Activated CD4-positive, alpha-beta T cell treated with anti-CD3 and anti-CD28 coated beads for 36 hours (primary cell): ENCODE data around the gene FAM20C. TPM values are rescaled to one million over a fixed set of nuclear protein-coding genes. Genes with fewer than 3 reads are reported as not detected.
A peak's percentile ranks its signal among the peaks of the same experiment; 100 is the strongest.
"Not testable (repeated sequence)": the region's sequence is repeated elsewhere in the genome, so short reads cannot be mapped to it uniquely, and the experiment has no call there.

ENCODE experiments used
- ATAC-seq: fragments of 200-7000 bp; cut with Tn5 transposase; one replicate; pipeline ENCODE4 v1.10.0; 2021; ENCODE audit warnings: mild to moderate bottlenecking, moderate library complexity
- CTCF ChIA-PET: fragments of 350-600 bp; sonication (Branson Sonifier 250); formaldehyde crosslinking; loops from one replicate; lab custom pipeline; 2021; ENCODE audit warnings: antibody characterized with exemption; lab: Charles Lee
- POLR2A ChIA-PET: fragments of 350-600 bp; sonication (Branson Sonifier 250); formaldehyde crosslinking; loops from one replicate; lab custom pipeline; 2021; ENCODE audit warnings: antibody characterized with exemption, inconsistent platforms; lab: Charles Lee
- DNase-seq: peaks from one replicate; pipeline ENCODE4 v3.0.0-alpha.2; 2020
- H3K27ac Mint-ChIP-seq: one replicate; pipeline ENCODE4 v1.8.0; 2021; ENCODE audit warnings: mixed read lengths
- H3K27me3 Mint-ChIP-seq: one replicate; pipeline ENCODE4 v1.8.0; 2021; ENCODE audit warnings: mixed read lengths
- H3K36me3 Mint-ChIP-seq: one replicate; pipeline ENCODE4 v1.8.0; 2021; ENCODE audit warnings: low read depth, mixed read lengths
- H3K4me1 Mint-ChIP-seq: one replicate; pipeline ENCODE4 v1.8.0; 2021; ENCODE audit warnings: mixed read lengths
- H3K4me3 Mint-ChIP-seq: one replicate; pipeline ENCODE4 v1.8.0; 2021; ENCODE audit warnings: mild to moderate bottlenecking, moderate library complexity, mixed read lengths
- H3K9me3 Mint-ChIP-seq: one replicate; pipeline ENCODE4 v1.8.0; 2021; ENCODE audit warnings: low read depth, mixed read lengths
- intact Hi-C, 2 experiments: fragments of 100-400 bp; cut with DNase I in 1 of 2; cut with micrococcal nuclease in 1 of 2; formaldehyde crosslinking; loops; one replicate each; pipeline versions ENCODE4 v1.14.2 to v1.15.1; 2022 to 2024; cut with DNase I, micrococcal nuclease
- total RNA-seq, 2 experiments: library from RNA; stranded (reverse); gene quantifications; one replicate each; pipeline ENCODE4 v1.2.3, GENCODE V29; 2021

The FAM20C gene
- total RNA-seq, 2 experiments from 2014 or later, result 0.21 to 0.59 TPM

- DNase-seq, result peak; percentile 65
- Mint-ChIP-seq H3K4me3 (no peak overlapping the region), H3K4me1 (no peaks in the 10 kb centered on the region), H3K27ac (no peak overlapping the region), H3K27me3 (no peaks in the 10 kb centered on the region), H3K9me3 (no peaks in the 10 kb centered on the region), H3K36me3 (no peaks in the 10 kb centered on the region)
- peak; percentile 94 for ATAC-seq
- intact Hi-C loops, result no loop called here
- POLR2A ChIA-PET, result interaction anchor here (0.6 kb wide), 1 partner anchor 194 kb away, joined by 4 read pairs; no protein-coding TSS in a partner anchor
- CTCF ChIA-PET, result no interaction called here
Observed at GRCh38 chr7:240887-241421, 48.6 kb downstream of the FAM20C start.

- ChIA-PET POLR2A (no interaction called here), CTCF (no interaction called here)
- H3K9me3 Mint-ChIP-seq, result no peaks in the 10 kb centered on the region
- intact Hi-C loops, result no loop called here
- H3K36me3 Mint-ChIP-seq, result no peaks in the 10 kb centered on the region
- DNase-seq (no peak), ATAC-seq (no peak)
- H3K27ac Mint-ChIP-seq, result no peak overlapping the region
- H3K4me3 Mint-ChIP-seq, result no peak overlapping the region
- no peaks in the 10 kb centered on the region for H3K27me3 Mint-ChIP-seq
- no peaks in the 10 kb centered on the region for H3K4me1 Mint-ChIP-seq
Observed at GRCh38 chr7:241513-241912, 49.1 kb downstream of the FAM20C start.

GRCh38 chr7:242826-243579, 50.6 kb downstream of the FAM20C start:
- H3K27me3 Mint-ChIP-seq, H3K27ac Mint-ChIP-seq, DNase-seq, H3K9me3 Mint-ChIP-seq, POLR2A ChIA-PET, ATAC-seq, H3K4me3 Mint-ChIP-seq, CTCF ChIA-PET, intact Hi-C loops, H3K4me1 Mint-ChIP-seq, H3K36me3 Mint-ChIP-seq: not testable (repeated sequence)

- H3K27ac Mint-ChIP-seq, DNase-seq, CTCF ChIA-PET: not testable (repeated sequence)
Observed at GRCh38 chr7:243580-243978, 51.2 kb downstream of the FAM20C start.

GRCh38 chr7:244974-245373, 52.6 kb downstream of the FAM20C start:
- Mint-ChIP-seq H3K9me3 (no peaks in the 10 kb centered on the region), H3K27me3 (no peaks in the 10 kb centered on the region), H3K36me3 (no peaks in the 10 kb centered on the region), H3K27ac (no peak overlapping the region), H3K4me1 (no peaks in the 10 kb centered on the region), H3K4me3 (no peak overlapping the region)
- ATAC-seq (no peak), DNase-seq (no peak)
- CTCF ChIA-PET, result no interaction called here
- POLR2A ChIA-PET, result no interaction called here
- intact Hi-C loops, result no loop called here

More at GRCh38 chr7:243580-243978, 51.2 kb downstream of the FAM20C start:
- H3K36me3 Mint-ChIP-seq, ATAC-seq, H3K4me3 Mint-ChIP-seq, POLR2A ChIA-PET, intact Hi-C loops, H3K9me3 Mint-ChIP-seq, H3K27me3 Mint-ChIP-seq, H3K4me1 Mint-ChIP-seq: not testable (repeated sequence)

- no peak overlapping the region for H3K4me3 Mint-ChIP-seq
- no peak overlapping the region for H3K27ac Mint-ChIP-seq
- H3K27me3 Mint-ChIP-seq, result no peaks in the 10 kb centered on the region
- DNase-seq, result no peak
- H3K36me3 Mint-ChIP-seq, result no peaks in the 10 kb centered on the region
- no peak for ATAC-seq
- no peaks in the 10 kb centered on the region for H3K9me3 Mint-ChIP-seq
- no peaks in the 10 kb centered on the region for H3K4me1 Mint-ChIP-seq
- CTCF ChIA-PET, result no interaction called here
- intact Hi-C loops, result no loop called here
- POLR2A ChIA-PET, result no interaction called here
Observed at GRCh38 chr7:245574-246295, 53.4 kb downstream of the FAM20C start.

- ATAC-seq (no peak), DNase-seq (no peak)
- no peaks in the 10 kb centered on the region for H3K4me1 Mint-ChIP-seq
- no peaks in the 10 kb centered on the region for H3K36me3 Mint-ChIP-seq
- ChIA-PET POLR2A (no interaction called here), CTCF (no interaction called here)
- no peaks in the 10 kb centered on the region for H3K27me3 Mint-ChIP-seq
- H3K9me3 Mint-ChIP-seq, result no peaks in the 10 kb centered on the region
- H3K27ac Mint-ChIP-seq, result no peak overlapping the region
- intact Hi-C loops, result no loop called here
- H3K4me3 Mint-ChIP-seq, result no peak overlapping the region
Observed at GRCh38 chr7:246451-246850, 54.1 kb downstream of the FAM20C start.

- ChIA-PET POLR2A (no interaction called here), CTCF (no interaction called here)
- H3K27ac Mint-ChIP-seq, result no peak overlapping the region
- no peak overlapping the region for H3K4me3 Mint-ChIP-seq
- no peaks in the 10 kb centered on the region for H3K27me3 Mint-ChIP-seq
- DNase-seq (no peak), ATAC-seq (no peak)
- H3K4me1 Mint-ChIP-seq, result no peaks in the 10 kb centered on the region
- no peaks in the 10 kb centered on the region for H3K9me3 Mint-ChIP-seq
- H3K36me3 Mint-ChIP-seq, result no peaks in the 10 kb centered on the region
- intact Hi-C loops, result no loop called here
Observed at GRCh38 chr7:247181-247580, 54.8 kb downstream of the FAM20C start.

GRCh38 chr7:247636-248035, 55.3 kb downstream of the FAM20C start:
- Mint-ChIP-seq H3K4me1 (no peaks in the 10 kb centered on the region), H3K9me3 (no peaks in the 10 kb centered on the region), H3K4me3 (no peak overlapping the region), H3K27ac (no peak overlapping the region), H3K27me3 (no peaks in the 10 kb centered on the region), H3K36me3 (no peaks in the 10 kb centered on the region)
- intact Hi-C loops, result no loop called here
- ChIA-PET CTCF (no interaction called here), POLR2A (no interaction called here)
- no peak for ATAC-seq
- no peak for DNase-seq

GRCh38 chr7:248732-249435, 56.5 kb downstream of the FAM20C start:
- DNase-seq (no peak), ATAC-seq (no peak)
- no peaks in the 10 kb centered on the region for H3K27me3 Mint-ChIP-seq
- H3K4me3 Mint-ChIP-seq, result no peak overlapping the region
- H3K9me3 Mint-ChIP-seq, result no peaks in the 10 kb centered on the region
- H3K36me3 Mint-ChIP-seq, result no peaks in the 10 kb centered on the region
- no peaks in the 10 kb centered on the region for H3K4me1 Mint-ChIP-seq
- H3K27ac Mint-ChIP-seq, result no peak overlapping the region
- ChIA-PET POLR2A (no interaction called here), CTCF (no interaction called here)
- intact Hi-C loops, result no loop called here

GRCh38 chr7:249989-250388, 57.6 kb downstream of the FAM20C start:
- ATAC-seq (no peak), DNase-seq (no peak)
- no peaks in the 10 kb centered on the region for H3K4me1 Mint-ChIP-seq
- intact Hi-C loops, result no loop called here
- no peak overlapping the region for H3K4me3 Mint-ChIP-seq
- POLR2A ChIA-PET, result no interaction called here
- H3K9me3 Mint-ChIP-seq, result no peaks in the 10 kb centered on the region
- CTCF ChIA-PET, result no interaction called here
- H3K36me3 Mint-ChIP-seq, result no peaks in the 10 kb centered on the region
- no peaks in the 10 kb centered on the region for H3K27me3 Mint-ChIP-seq
- H3K27ac Mint-ChIP-seq, result no peak overlapping the region
